Erythroblast (primary cell): ENCODE data around the gene MSX1.
A peak's percentile ranks its signal among the peaks of the same experiment; 100 is the strongest.

Experiments
- DNase-seq, 2 experiments: peaks; one replicate each; lab custom pipeline; 2025; lab: John Stamatoyannopoulos, UW
- GATA1 ChIP-seq: IDR thresholded peaks from 2 replicates; pipeline ENCODE4 v1.6.1; 2011; ENCODE audit warnings: low read depth, mild to moderate bottlenecking, control low read depth, low read length, moderate library complexity
- POLR2A ChIP-seq: IDR thresholded peaks from 2 replicates; pipeline ENCODE4 v1.6.1; 2011; ENCODE audit warnings: mild to moderate bottlenecking, low read length

Gene MSX1

DNA sequence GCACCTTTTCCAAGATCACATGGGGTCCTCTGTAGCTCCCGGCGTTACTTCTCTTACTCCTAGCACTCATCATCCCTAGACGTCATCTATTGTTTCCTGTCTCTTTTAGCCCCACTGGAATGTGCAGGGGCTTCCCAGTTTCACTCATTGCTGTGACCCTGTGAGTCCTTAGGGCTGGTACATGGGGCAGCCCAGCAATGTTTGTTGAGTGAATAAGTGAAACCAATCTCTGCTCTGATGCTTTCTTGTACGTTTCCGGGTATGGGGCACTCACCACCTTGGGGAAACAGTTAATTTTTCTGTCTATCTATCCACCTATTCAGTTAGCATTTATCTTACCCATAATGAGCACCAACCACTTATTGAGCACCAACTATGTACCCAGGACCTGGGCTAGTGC lies 16.1 kb downstream of the MSX1 start:
- DNase-seq = no peak
- no peak for TF ChIP-seq POLR2A
- TF ChIP-seq GATA1 = no peak

DNA sequence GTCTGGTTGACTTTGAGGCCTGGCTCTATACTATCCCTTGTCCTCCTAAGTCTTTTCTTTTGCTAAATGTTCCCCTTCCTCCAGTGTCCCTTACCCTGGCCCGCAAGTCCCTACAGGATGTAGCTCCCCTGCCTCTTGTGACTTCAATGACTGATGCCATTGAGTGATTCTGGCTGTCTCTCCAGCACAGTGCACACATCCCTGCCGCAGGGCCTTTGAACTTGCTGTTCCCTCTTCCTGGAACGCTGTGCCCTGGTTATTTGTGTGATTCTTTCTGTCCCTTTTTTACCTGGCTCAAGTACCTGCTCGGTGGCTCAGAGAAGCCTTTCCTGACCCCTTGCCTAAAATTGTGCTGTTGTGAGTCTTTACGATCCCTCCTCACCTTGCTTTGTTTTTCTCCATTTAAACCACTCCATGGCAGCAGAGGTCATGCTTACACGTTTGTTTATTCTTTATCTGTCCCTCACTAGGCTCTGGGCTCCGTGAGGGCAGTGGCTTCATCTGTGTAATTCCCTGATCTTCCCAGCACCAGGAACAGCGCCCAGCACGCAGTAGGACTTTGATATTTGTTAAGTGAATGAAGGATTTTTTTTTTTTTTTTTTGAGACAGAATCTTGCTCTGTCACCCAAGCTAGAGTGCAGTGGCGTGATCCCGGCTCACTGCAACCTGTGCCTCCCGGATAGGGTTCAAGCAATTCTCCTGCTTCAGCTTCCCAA lies 17.6 kb downstream of the MSX1 start:
- no peak for TF ChIP-seq POLR2A
- TF ChIP-seq GATA1 = no peak
- no peak for DNase-seq

DNA sequence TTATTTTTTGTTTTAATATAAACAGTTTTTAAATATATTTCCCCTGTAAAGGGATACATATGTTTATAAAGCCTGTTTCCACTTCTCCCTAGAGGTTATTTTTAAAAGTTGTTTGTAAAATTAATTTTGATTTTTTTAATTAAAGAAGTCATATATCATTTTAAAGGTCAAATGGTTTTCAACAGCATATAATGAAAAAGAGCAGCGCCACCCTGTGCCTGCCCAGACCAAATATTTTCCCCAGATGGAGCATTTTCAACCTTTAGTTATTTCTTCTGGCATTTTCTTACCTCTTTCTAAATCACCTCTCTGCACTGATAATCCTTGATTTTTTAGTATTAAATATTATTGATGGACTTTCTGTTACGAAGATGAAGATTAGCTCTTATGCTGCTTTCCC lies 21.0 kb downstream of the MSX1 start:
- TF ChIP-seq GATA1 (no peak), POLR2A (no peak)
- DNase-seq = no peak

DNA sequence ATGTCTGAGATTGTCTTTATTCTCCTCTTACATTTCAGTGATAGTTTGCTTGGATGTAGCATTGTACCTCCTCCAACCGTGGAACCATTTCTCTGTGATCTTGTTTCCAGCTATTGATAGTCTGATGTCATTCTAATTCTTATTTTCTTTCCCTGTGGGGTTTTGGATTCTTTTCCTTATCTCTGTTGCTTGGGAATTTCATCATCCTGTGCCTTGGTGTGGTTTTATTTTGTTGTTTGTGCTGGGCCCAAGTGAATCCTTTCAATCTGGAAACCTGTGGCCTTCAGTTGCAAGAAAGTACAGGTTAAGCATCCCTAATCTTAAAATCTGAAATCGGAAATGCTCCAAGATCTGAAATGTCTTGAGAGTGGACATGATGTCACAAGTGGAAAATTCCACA lies 22.0 kb downstream of the MSX1 start:
- TF ChIP-seq GATA1 (no peak), POLR2A (no peak)
- DNase-seq = no peak

DNA sequence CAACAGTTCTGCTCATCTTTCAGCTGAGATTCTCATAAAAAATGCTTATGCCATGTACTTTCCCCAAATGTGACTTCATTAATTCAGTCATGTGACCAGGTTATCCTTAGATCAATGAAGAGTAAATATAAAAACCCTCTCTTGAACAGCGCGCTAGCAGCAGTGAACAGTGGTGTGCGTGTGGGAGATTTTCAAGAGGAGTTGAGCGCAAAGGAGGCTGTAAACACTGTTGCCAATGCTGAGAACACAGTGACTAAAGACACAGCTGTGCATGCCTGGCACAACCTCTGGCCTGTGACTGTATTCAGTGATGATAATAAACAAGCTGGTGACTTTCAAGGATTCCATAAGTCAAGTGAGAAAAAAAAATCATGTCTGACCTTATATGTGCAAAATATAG lies 25.1 kb downstream of the MSX1 start:
- TF ChIP-seq POLR2A (no peak), GATA1 (no peak)
- no peak for DNase-seq

DNA sequence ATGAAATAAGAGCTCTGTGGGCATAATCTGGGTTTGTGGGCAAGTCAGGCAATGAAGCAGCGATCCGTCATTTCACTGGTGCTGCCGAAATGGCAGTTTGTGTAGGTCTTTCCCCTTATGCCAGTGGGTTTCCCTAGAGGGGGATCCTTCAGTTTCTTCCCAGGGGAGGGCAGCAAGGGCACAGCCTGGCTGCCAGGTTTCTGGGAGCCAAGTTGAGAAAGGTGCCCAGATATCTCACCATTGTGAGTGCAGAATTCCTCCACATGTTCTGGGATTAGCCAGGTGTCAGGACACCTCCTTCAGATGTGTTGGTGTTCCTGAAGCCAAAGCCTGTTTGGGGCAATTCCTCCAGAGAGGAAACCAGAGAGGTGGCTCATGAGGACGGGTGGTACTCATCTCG lies 28.0 kb downstream of the MSX1 start:
- DNase-seq = no peak
- TF ChIP-seq POLR2A (no peak), GATA1 (no peak)

DNA sequence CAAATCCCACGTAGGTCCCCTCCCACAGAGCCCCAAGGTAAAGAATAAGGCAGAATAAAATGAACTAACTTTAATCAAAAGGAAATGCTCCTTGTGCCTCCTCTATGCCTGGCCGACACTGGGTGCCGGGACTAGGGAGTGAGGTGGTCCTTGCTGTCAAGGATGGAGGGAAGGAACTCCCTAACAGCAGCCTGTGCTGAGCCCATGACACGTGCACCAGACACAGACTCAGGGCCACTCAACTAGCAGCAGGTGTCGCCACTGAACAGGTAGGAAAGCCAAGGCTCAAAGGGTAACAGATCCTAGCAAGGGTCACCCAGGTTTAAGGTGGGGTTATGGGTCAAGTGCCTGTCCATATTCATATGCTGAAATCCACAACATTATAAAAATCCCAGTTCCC lies 29.2 kb downstream of the MSX1 start:
- TF ChIP-seq GATA1 = no peak
- no peak for TF ChIP-seq POLR2A
- peak in 1 of 2 experiments; percentile 3 for DNase-seq

DNA sequence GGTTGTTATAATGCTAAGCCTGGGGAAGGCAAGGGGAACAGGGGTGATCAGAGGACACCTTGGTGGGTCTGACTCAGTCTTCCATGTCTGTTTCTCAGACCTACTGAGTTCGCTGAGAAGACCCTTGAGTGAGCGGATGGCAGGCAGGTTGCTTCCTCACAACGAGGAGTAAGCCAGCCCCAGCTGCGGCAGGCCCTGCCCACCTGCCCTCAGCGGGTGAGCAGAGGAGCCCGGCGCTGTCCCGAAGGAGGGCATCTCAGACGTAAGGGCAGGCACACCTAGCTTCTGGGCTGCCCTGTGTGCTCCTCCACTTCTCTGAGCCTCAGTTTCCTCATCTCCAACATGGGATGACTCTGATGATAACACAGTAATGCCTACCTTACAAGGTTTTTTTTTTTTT lies 30.3 kb downstream of the MSX1 start:
- no peak for TF ChIP-seq GATA1
- no peak for TF ChIP-seq POLR2A
- DNase-seq = no peak

DNA sequence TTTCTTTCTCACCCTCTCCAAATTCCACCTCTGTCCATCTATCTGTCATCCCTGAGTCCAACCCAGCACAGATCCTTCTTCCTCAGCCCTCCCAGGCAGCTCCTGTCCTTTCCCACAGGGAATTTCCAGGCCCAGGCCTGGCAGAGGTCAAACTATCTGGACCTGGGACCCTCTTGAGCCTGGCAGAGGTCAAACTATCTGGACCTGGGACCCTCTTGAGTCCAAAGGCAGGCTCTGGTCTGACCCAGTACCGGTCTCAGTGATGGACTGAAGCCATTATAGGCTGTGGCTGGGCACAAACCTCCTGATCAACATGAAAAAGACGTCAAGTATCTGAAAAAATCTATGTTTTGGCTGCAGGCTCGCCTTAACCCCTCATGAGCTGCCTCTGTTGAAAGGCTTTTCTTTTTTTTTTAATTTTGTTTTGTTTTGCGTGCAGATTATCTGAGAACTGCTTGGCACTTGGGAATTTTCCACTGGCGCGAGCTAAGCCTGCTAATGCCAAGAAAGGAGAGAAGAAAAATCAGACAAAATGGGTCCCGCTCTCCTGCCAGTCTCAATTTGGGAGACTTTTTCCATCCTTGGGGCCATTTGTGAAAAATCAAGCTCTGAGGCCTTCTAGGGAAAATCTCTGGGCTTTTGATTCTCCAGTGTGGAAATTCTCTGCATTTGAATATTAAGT lies 31.2 kb downstream of the MSX1 start:
- no peak for DNase-seq

DNA sequence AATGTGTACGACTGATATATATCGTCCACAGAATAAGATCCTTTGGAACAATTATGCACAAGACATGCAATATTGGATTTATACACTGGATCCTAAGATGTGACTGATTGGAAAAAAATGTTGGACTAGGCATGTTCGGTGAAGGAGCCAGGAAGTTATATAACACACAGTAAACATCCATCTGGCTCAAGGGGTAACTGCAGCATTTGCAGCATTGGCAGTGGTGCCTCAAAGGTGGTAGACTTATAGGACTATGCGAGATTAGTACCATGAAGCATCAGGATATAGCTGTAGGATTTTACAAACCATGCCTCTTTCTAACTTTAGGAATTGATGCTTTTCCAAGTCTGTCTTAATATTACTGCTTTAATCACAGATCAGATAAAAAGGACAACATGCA lies 34.3 kb downstream of the MSX1 start:
- DNase-seq = no peak
- no peak for TF ChIP-seq GATA1
- TF ChIP-seq POLR2A = no peak

More for the DNA sequence above, 31.2 kb downstream of the MSX1 start:
- TF ChIP-seq GATA1 = no peak
- no peak for TF ChIP-seq POLR2A

DNA sequence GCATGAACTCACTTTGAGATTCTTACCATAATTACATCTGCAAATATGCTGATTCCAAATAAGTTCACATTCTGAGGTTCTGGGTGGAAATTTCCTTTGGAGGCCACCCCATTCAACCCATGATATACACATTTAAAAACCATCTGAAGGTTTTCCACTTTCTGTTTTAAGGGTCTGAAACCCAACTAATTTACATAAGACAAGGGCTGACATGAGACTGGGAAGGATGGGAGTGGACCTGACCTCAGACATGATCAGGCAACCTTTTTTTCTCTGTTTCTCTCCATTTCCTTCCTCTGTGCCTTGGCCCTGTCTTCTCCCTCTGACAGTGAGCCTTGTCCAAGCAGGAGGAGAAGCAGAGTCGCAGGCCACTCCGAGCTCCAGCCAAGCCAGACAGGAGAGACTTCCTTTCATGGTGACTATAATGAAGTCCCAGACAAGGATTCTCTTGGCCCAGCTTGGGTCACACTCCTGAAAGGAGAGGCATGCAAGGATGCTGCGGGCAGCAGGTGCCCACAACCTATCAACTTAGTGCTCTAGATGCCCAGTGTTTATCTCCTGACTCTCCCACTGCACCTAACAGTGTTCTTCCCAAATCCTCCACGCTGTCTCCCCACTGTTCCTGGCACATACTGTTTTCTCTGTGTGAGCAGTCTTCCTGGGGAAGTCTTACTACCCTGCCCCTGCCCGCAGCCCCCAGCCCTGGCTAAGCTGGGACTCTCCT lies 39.9 kb downstream of the MSX1 start:
- DNase-seq = no peak
- TF ChIP-seq POLR2A (no peak), GATA1 (no peak)

DNA sequence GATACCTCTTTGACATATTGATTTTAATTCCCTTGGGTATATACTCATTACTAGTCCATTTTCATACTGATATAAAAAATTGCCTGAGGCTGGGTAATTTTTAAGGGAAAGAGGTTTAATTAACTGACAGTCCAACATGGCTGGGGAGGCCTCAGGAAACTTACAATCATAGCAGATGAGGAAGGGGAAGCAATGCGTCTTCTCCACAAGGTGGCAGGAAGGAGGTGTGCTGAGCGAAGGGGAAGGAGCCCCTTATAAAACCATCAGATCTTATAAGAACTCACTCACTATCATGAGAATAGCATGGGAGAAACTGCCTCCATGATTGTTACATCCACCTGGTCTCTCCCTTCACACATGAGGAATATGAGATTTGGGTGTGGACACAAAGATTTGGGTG lies 42.4 kb downstream of the MSX1 start:
- TF ChIP-seq POLR2A (no peak), GATA1 (no peak)
- peak in 1 of 2 experiments; percentile 4 for DNase-seq

DNA sequence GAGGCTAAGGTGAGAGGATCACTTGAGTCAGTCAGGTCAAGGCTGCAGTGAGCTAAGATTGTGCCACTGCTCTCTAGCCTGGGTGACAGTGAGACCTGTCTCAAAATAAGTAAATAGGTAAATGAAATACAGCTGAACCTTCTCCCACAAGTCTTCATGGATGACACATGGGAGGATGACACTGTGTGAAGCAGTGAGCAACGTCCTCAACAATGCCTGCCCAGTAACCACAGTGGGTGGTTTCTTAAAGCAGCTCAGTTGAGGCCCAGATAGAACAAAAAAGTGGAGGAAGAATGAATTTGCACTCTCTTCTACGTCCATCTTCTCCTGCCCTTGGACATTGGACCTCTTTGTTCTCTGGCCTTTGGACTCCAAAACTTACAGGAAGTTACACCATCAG lies 52.7 kb downstream of the MSX1 start:
- no peak for TF ChIP-seq POLR2A
- no peak for TF ChIP-seq GATA1
- DNase-seq = no peak

DNA sequence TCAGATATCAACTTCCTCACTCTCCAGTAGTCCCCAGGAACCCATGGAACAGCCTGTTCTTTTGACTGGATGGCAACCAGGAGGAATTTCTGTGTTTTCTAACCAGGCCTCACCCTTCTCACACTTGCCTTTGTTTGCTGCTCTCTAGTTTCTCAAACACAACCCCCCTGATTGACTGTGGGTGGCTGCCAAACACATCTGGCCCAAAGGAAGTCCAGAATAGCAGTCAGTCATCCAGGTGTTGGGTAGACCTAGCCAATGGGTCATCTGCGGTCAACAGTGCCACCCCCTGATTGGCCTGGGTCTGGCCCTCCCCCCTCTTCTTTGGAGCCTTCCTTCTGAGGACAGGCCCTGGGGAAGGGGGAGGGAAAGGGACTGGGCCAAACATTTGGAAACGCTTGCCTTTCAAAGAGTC lies 53.7 kb downstream of the MSX1 start:
- no peak for TF ChIP-seq GATA1

More for the DNA sequence above, 53.7 kb downstream of the MSX1 start:
- DNase-seq = no peak
